ENCODE measurements around the gene DMRT2.

Gene DMRT2

DNA sequence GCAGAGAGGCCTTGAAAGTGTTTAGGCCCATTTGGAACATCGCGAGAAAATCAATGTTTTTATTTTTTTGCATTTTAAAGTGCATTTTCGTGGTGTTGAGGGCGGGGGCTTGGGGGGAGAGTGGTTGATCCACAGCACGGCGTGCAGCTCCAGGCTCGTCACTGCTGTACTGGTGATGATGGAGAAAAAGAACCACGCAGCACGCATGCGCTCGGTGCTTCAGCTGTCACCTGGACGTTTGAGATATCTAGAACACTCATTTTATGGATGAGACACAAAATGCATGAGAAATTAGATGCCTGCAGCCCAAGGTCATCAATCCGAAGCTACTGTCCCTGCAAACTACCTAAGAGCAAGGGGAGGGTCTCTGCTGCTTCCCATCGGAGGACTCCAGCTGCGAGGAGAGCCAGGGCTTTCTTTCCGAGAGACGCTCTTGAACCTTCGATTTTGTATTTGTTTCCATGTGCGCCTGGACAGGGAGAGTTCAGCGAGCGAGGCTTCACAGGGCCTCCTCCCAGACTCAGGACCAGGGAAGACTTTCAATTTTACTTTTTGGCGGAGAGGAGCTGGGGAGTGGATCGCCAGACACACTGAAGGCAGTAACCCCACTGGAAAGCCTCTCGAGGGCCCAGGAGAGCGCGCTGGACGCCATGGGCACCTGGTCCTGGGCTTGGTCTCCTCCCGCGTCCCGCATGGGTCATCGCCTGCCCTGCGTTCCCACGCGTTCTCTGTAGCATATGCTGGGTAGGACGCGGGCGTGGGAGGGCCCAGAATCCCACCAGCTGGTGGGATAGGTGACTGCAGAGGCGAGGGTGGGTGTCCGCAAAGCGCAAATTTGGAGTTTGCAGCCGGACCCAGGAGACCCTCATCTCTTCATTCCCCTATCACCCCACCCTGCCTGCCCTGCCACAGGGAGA is 2.5 kb downstream of the DMRT2 start:
- Histone ChIP-seq H3K36me3 (ENCODE audit: insufficient read depth, low read length) (no peaks in the 10 kb centered on the region), H3K27me3 (ENCODE audit: insufficient read depth, low read length, poor library complexity, severe bottlenecking) (no peaks in the 10 kb centered on the region), H3K4me3 (ENCODE audit: low read length, poor library complexity, severe bottlenecking) (no peak overlapping the region), H3K9ac (ENCODE audit: low read depth, low read length, poor library complexity, severe bottlenecking) (no peak overlapping the region), H3K9me2 (replicated peaks; ENCODE audit: low read depth, low read length) (no peaks in the 10 kb centered on the region), H3K4me1 (ENCODE audit: insufficient read depth, low read length, poor library complexity, severe bottlenecking) (peaks cover 5% of the 10 kb centered on the region), H3K79me2 (ENCODE audit: insufficient read depth, low read length) (no peaks in the 10 kb centered on the region), H3K9me3 (ENCODE audit: insufficient read depth, low read depth, low read length) (no peaks in the 10 kb centered on the region), H4K20me1 (ENCODE audit: insufficient read depth, low read length, poor library complexity, severe bottlenecking) (no peaks in the 10 kb centered on the region), H3K4me2 (ENCODE audit: low read depth, low read length, poor library complexity, severe bottlenecking) (no peak overlapping the region), H3F3A (ENCODE audit: low read depth) (no peaks in the 10 kb centered on the region), H2AFZ (ENCODE audit: low read length) (no peak overlapping the region)
- TF ChIP-seq, protein P1, sequence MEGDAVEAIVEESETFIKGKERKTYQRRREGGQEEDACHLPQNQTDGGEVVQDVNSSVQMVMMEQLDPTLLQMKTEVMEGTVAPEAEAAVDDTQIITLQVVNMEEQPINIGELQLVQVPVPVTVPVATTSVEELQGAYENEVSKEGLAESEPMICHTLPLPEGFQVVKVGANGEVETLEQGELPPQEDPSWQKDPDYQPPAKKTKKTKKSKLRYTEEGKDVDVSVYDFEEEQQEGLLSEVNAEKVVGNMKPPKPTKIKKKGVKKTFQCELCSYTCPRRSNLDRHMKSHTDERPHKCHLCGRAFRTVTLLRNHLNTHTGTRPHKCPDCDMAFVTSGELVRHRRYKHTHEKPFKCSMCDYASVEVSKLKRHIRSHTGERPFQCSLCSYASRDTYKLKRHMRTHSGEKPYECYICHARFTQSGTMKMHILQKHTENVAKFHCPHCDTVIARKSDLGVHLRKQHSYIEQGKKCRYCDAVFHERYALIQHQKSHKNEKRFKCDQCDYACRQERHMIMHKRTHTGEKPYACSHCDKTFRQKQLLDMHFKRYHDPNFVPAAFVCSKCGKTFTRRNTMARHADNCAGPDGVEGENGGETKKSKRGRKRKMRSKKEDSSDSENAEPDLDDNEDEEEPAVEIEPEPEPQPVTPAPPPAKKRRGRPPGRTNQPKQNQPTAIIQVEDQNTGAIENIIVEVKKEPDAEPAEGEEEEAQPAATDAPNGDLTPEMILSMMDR (conservative IDR thresholded peaks at IDR 0.05; ENCODE audit: low read length) = no peak
- TF ChIP-seq EZH2phosphoT487 (IDR thresholded peaks at IDR 0.05; ENCODE audit: borderline replicate concordance) = no peak

DNA sequence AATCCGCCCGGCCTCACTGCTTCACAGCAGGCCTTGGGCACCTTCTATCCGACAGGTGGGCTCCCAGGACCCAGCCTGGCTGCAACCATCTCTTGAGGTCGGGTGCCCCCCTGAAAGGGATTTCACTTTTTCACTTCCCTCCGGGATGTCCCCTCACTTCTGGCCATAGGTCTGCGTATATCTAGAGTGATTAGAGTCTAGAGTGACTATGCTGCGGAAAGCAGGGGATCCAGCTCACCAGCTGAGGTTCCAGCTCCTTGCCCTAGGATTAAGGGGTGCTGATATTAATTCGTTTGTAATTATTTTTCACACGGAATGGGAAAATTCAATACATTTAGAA is 3.1 kb downstream of the DMRT2 start:
- Histone ChIP-seq H3K27me3 (ENCODE audit: insufficient read depth, low read length, poor library complexity, severe bottlenecking) (no peaks in the 10 kb centered on the region), H3K4me1 (ENCODE audit: insufficient read depth, low read length, poor library complexity, severe bottlenecking) (peaks cover under 1% of the 10 kb centered on the region)

DNA sequence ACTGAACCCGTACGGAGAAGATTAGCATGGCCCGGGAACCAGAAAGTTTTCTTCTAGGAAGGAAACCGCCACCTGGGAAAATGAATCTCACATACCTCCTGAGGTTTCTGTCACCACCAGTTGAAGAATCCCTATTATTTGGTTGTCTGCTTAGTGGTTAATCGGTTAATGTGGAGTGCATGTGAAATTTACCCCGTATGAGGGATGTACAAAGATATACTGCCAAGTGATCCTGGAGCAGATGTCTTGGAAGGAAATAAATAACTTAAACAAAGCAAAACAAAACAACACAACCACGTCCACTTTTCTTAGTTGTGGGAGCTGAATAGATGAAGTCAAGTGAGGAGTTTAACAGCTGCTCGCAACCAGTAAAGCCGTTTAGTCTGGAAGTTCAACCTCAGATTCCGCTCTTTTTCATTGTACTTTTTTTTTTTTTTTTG is 3.8 kb downstream of the DMRT2 start:
- Histone ChIP-seq H3K9ac (ENCODE audit: low read depth, low read length, poor library complexity, severe bottlenecking) (no peak overlapping the region), H3K4me1 (ENCODE audit: insufficient read depth, low read length, poor library complexity, severe bottlenecking) (no peaks in the 10 kb centered on the region), H3K36me3 (ENCODE audit: insufficient read depth, low read length) (no peaks in the 10 kb centered on the region), H2AFZ (ENCODE audit: low read length) (no peak overlapping the region), H3K9me2 (replicated peaks; ENCODE audit: low read depth, low read length) (no peaks in the 10 kb centered on the region), H3K79me2 (ENCODE audit: insufficient read depth, low read length) (no peaks in the 10 kb centered on the region), H3K27me3 (ENCODE audit: insufficient read depth, low read length, poor library complexity, severe bottlenecking) (no peaks in the 10 kb centered on the region), H4K20me1 (ENCODE audit: insufficient read depth, low read length, poor library complexity, severe bottlenecking) (no peaks in the 10 kb centered on the region), H3K9me3 (ENCODE audit: insufficient read depth, low read depth, low read length) (no peaks in the 10 kb centered on the region), H3K4me3 (ENCODE audit: low read length, poor library complexity, severe bottlenecking) (no peak overlapping the region), H3K4me2 (ENCODE audit: low read depth, low read length, poor library complexity, severe bottlenecking) (no peak overlapping the region), H3F3A (ENCODE audit: low read depth) (no peaks in the 10 kb centered on the region)
- TF ChIP-seq EZH2phosphoT487 (IDR thresholded peaks at IDR 0.05; ENCODE audit: borderline replicate concordance) = no peak
- TF ChIP-seq, protein P1 (conservative IDR thresholded peaks at IDR 0.05; ENCODE audit: low read length) = no peak

More for the DNA sequence above, 3.1 kb downstream of the DMRT2 start:
- Histone ChIP-seq H3K9ac (ENCODE audit: low read depth, low read length, poor library complexity, severe bottlenecking) (no peak overlapping the region), H3K9me3 (ENCODE audit: insufficient read depth, low read depth, low read length) (no peaks in the 10 kb centered on the region), H3K4me2 (ENCODE audit: low read depth, low read length, poor library complexity, severe bottlenecking) (no peak overlapping the region), H3K9me2 (replicated peaks; ENCODE audit: low read depth, low read length) (no peaks in the 10 kb centered on the region), H3F3A (ENCODE audit: low read depth) (no peaks in the 10 kb centered on the region), H2AFZ (ENCODE audit: low read length) (no peak overlapping the region), H4K20me1 (ENCODE audit: insufficient read depth, low read length, poor library complexity, severe bottlenecking) (no peaks in the 10 kb centered on the region), H3K4me3 (ENCODE audit: low read length, poor library complexity, severe bottlenecking) (no peak overlapping the region), H3K79me2 (ENCODE audit: insufficient read depth, low read length) (no peaks in the 10 kb centered on the region), H3K36me3 (ENCODE audit: insufficient read depth, low read length) (no peaks in the 10 kb centered on the region)
- no peak for TF ChIP-seq EZH2phosphoT487 (IDR thresholded peaks at IDR 0.05; ENCODE audit: borderline replicate concordance)
- TF ChIP-seq, protein P1 (conservative IDR thresholded peaks at IDR 0.05; ENCODE audit: low read length) = no peak
